ENCODE data around the gene FSD2.

The FSD2 gene

DNA sequence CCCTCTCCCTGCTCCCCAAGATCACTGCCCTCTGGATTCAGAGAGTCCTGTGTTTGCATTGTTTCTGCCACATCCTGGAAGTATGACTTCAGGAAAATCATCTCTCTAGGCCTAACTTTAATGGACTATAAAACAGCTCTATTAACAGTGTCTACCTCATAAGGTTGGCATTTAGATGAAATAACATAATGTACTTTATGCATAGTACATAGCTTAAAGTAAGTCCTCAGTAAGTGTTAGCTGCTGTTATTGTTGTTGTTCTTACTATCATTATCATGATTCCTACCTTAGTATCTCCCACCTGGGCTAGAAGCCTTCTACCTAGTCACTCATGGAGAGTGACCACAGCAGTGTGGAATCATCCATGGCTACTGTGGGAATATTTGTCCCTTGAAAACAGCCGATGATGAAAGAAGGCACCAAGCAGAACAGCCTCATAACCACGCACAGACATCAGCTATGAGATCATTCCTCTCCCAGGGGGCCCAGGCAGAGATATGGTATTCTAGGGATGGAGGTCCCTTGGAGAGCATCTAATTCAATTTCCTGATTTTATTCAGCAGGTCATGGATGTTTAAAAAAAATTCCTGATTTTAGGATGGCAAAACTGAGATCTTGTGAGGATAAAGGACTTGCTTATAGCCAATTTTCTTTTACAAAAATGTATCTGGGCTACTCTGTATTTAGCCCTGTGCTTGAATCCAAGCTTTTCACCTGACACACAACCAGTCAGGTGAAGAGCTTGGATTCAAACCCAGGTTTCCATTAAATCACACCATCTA is 1.9 kb downstream of the FSD2 start:
- H3K27me3 ChIP-seq (ENCODE audit: insufficient read depth, insufficient read length): peaks cover 18% of the 10 kb centered on the region
- no peaks in the 10 kb centered on the region for H3K36me3 ChIP-seq (ENCODE audit: insufficient read depth, insufficient read length, low read length)
- no peaks in the 10 kb centered on the region for H3K9me3 ChIP-seq (ENCODE audit: insufficient read depth, low read length)
- DNase-seq (ENCODE audit: low read depth, low spot score): no peak
- H3K4me3 ChIP-seq (ENCODE audit: insufficient read length, low read depth): no peak overlapping the region
- TF ChIP-seq SUZ12 (IDR thresholded peaks at IDR 0.05; ENCODE audit: extremely low read depth, insufficient read depth, insufficient read length) (no peak), YY1 (IDR thresholded peaks at IDR 0.05; ENCODE audit: insufficient read depth, insufficient read length) (no peak), ZNF274 (IDR thresholded peaks at IDR 0.05; ENCODE audit: low read depth, low read length) (no peak)
- no peak overlapping the region for H3K9ac ChIP-seq (ENCODE audit: insufficient read length, low read depth)
- H3K4me1 ChIP-seq (ENCODE audit: insufficient read depth, insufficient read length): peaks cover 2% of the 10 kb centered on the region

DNA sequence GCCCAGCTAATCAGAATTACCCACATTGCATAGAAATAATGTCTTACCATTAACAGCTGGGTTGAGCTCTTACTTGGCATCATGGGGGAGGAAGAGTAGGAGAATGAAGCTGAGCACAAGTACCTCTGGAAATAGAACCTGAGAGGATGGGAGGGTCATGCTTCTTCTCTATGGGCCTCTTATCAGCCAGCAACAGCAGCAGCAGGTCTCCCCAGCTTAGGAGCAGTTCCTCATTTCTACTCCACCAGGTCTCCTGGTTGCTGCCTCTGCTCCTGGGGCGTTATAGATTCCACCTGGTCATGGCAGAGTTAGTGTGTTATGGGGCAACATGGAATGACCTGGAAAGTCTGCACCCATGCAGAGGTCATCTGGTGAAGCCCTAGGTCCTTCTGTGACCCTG is 3.4 kb downstream of the FSD2 start:
- no peaks in the 10 kb centered on the region for H3K9me3 ChIP-seq (ENCODE audit: insufficient read depth, low read length)
- no peak for TF ChIP-seq YY1 (IDR thresholded peaks at IDR 0.05; ENCODE audit: insufficient read depth, insufficient read length)
- TF ChIP-seq SUZ12 (IDR thresholded peaks at IDR 0.05; ENCODE audit: extremely low read depth, insufficient read depth, insufficient read length): no peak
- no peak for TF ChIP-seq ZNF274 (IDR thresholded peaks at IDR 0.05; ENCODE audit: low read depth, low read length)

DNA sequence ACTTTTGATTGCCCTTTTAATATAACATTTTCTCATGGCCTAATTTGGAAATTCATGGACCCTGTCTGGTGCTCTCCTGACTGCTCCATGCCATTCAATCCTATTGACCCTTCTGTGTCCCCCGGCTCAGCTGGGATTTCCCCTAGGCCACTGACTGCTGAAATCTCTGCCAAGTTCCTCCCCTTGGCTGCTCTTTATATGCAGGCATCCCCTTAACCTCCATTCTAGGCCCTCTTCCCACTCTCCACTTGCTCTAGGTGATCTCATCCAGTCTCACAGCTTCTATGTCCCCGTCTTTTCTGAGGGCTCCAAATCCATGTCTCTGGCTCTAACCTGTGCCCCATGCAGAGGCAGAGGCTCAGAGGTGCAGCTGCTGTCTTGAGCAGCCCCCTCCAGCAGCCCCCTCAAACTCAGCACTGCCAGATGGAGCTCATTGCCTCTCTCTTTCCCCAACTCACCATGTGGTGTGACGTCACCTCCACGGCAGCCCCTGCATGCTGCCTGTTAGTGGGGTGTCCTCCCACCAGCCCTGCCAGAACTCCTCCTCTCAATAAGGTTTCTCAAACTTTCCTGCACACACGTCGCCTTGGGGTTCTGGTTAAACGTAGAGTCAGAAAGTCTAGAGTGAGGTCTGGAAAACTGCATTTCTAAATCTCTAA is 6.6 kb downstream of the FSD2 start:
- DNase-seq (ENCODE audit: low read depth, low spot score): no peak
- Histone ChIP-seq H3K9me3 (ENCODE audit: insufficient read depth, low read length) (no peaks in the 10 kb centered on the region), H3K27me3 (ENCODE audit: insufficient read depth, insufficient read length) (peaks cover 18% of the 10 kb centered on the region), H3K4me1 (ENCODE audit: insufficient read depth, insufficient read length) (peaks cover 2% of the 10 kb centered on the region), H3K36me3 (ENCODE audit: insufficient read depth, insufficient read length, low read length) (no peaks in the 10 kb centered on the region), H3K4me3 (ENCODE audit: insufficient read length, low read depth) (no peak overlapping the region), H3K9ac (ENCODE audit: insufficient read length, low read depth) (no peak overlapping the region)
- TF ChIP-seq ZNF274 (IDR thresholded peaks at IDR 0.05; ENCODE audit: low read depth, low read length) (no peak), YY1 (IDR thresholded peaks at IDR 0.05; ENCODE audit: insufficient read depth, insufficient read length) (no peak), SUZ12 (IDR thresholded peaks at IDR 0.05; ENCODE audit: extremely low read depth, insufficient read depth, insufficient read length) (no peak)

More for the DNA sequence above, 3.4 kb downstream of the FSD2 start:
- no peaks in the 10 kb centered on the region for H3K36me3 ChIP-seq (ENCODE audit: insufficient read depth, insufficient read length, low read length)
- peaks cover 2% of the 10 kb centered on the region for H3K4me1 ChIP-seq (ENCODE audit: insufficient read depth, insufficient read length)
- no peak for DNase-seq (ENCODE audit: low read depth, low spot score)
- H3K4me3 ChIP-seq (ENCODE audit: insufficient read length, low read depth): no peak overlapping the region
- peaks cover 18% of the 10 kb centered on the region for H3K27me3 ChIP-seq (ENCODE audit: insufficient read depth, insufficient read length)
- H3K9ac ChIP-seq (ENCODE audit: insufficient read length, low read depth): no peak overlapping the region

DNA sequence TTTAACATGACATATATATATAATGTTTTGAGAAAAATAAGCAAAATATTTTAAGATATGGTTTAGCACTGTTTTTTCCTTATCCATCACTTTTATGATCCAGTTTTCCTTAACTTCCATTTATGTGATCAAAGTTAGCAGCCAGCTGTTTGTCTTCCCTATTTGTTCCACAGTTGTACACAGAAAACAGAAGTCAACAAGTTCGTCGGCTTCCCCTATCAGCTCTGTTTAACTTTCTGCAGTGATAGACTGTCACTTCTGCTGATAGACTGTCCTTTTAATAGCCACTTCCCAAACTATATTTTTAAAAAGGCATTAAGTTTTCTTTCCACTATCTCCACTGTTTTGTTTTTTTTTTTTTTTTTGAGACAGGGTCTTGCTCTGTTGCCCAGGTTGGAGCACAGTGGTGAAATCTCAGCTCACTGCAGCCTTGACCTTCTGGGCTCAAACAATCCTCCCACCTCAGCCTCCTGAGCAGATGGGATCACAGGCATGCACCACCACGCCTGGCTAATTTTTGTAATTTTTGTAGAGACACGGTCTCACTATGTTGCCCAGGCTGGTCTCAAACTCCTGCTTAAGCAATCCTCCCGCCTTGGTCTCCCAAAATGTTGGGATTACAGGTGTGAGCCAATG is 7.2 kb downstream of the FSD2 start:
- no peak overlapping the region for H3K9ac ChIP-seq (ENCODE audit: insufficient read length, low read depth)
- no peaks in the 10 kb centered on the region for H3K36me3 ChIP-seq (ENCODE audit: insufficient read depth, insufficient read length, low read length)
- no peak for TF ChIP-seq ZNF274 (IDR thresholded peaks at IDR 0.05; ENCODE audit: low read depth, low read length)
- TF ChIP-seq SUZ12 (IDR thresholded peaks at IDR 0.05; ENCODE audit: extremely low read depth, insufficient read depth, insufficient read length): no peak
- no peak for TF ChIP-seq YY1 (IDR thresholded peaks at IDR 0.05; ENCODE audit: insufficient read depth, insufficient read length)
- no peaks in the 10 kb centered on the region for H3K9me3 ChIP-seq (ENCODE audit: insufficient read depth, low read length)
- no peak for DNase-seq (ENCODE audit: low read depth, low spot score)
- H3K27me3 ChIP-seq (ENCODE audit: insufficient read depth, insufficient read length): peaks cover 18% of the 10 kb centered on the region
- peaks cover 2% of the 10 kb centered on the region for H3K4me1 ChIP-seq (ENCODE audit: insufficient read depth, insufficient read length)
- no peak overlapping the region for H3K4me3 ChIP-seq (ENCODE audit: insufficient read length, low read depth)

DNA sequence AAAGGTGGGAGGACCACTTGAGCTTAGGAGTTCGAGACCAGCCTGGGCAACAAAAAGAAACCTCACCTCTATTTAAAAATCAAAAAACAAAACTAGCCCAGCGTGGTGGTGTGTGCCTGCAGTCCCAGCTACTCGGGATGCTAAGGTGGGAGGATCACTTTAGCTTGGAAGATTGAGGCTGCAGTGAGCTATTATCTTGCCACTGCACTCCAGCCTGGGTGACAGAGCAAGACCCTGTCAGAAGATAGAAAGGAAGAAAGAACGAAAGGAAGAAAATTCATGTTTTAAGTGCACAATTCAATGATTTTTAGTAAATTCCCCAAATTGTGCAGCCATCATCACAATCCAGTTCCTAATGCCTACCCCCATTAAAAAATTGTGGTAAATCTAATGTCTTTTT is 7.8 kb downstream of the FSD2 start:
- Histone ChIP-seq H3K36me3 (ENCODE audit: insufficient read depth, insufficient read length, low read length) (no peaks in the 10 kb centered on the region), H3K4me1 (ENCODE audit: insufficient read depth, insufficient read length) (peaks cover 2% of the 10 kb centered on the region), H3K9ac (ENCODE audit: insufficient read length, low read depth) (no peak overlapping the region), H3K4me3 (ENCODE audit: insufficient read length, low read depth) (no peak overlapping the region), H3K9me3 (ENCODE audit: insufficient read depth, low read length) (no peaks in the 10 kb centered on the region), H3K27me3 (ENCODE audit: insufficient read depth, insufficient read length) (peaks cover 18% of the 10 kb centered on the region)
- TF ChIP-seq ZNF274 (IDR thresholded peaks at IDR 0.05; ENCODE audit: low read depth, low read length) (no peak), SUZ12 (IDR thresholded peaks at IDR 0.05; ENCODE audit: extremely low read depth, insufficient read depth, insufficient read length) (no peak), YY1 (IDR thresholded peaks at IDR 0.05; ENCODE audit: insufficient read depth, insufficient read length) (no peak)
- no peak for DNase-seq (ENCODE audit: low read depth, low spot score)

DNA sequence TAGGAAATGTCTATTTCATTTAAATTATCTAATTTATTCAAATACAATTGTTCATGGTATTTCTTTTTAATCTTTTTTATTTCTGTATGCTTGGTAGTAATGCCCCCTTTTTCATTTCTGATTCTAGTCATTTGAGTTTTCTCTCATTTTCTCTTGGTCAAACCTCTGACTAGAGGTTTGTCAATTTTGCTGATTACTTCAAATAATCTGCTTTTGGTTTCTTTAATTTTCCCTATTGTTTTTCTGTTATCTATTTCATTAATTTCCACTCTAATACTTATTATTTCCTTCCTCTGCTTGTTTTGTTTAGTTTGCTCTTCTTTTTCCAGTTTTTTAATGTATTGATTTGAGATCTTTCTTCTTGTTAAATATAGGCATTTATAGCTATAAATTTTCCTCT is 12.1 kb downstream of the FSD2 start:
- H3K36me3 ChIP-seq (ENCODE audit: insufficient read depth, insufficient read length, low read length): no peaks in the 10 kb centered on the region
- no peaks in the 10 kb centered on the region for H3K9me3 ChIP-seq (ENCODE audit: insufficient read depth, low read length)
- no peak for TF ChIP-seq ZNF274 (IDR thresholded peaks at IDR 0.05; ENCODE audit: low read depth, low read length)
- TF ChIP-seq SUZ12 (IDR thresholded peaks at IDR 0.05; ENCODE audit: extremely low read depth, insufficient read depth, insufficient read length): no peak
- no peak for TF ChIP-seq YY1 (IDR thresholded peaks at IDR 0.05; ENCODE audit: insufficient read depth, insufficient read length)
- H3K4me3 ChIP-seq (ENCODE audit: insufficient read length, low read depth): no peak overlapping the region
- no peaks in the 10 kb centered on the region for H3K27me3 ChIP-seq (ENCODE audit: insufficient read depth, insufficient read length)
- no peaks in the 10 kb centered on the region for H3K4me1 ChIP-seq (ENCODE audit: insufficient read depth, insufficient read length)
- no peak overlapping the region for H3K9ac ChIP-seq (ENCODE audit: insufficient read length, low read depth)
- DNase-seq (ENCODE audit: low read depth, low spot score): no peak

DNA sequence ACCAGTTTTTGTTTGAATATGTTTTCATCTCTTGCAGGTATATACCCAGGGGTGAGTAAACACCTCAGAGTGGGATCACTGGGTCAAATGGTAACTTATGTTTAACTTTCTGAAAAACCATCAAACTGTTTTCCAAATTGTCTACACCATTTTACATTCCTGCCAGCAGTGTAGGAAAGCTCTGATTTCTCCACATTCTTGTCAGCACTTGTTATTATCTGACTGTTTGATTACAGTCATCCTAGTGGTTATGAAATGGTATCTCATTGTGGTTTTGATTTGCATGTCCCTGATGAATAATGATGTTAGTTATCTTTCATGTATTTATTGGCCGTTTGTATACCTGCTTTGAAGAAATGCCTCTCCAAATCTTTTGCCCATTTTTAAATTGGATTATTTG is 13.8 kb downstream of the FSD2 start:
- Histone ChIP-seq H3K4me3 (ENCODE audit: insufficient read length, low read depth) (no peak overlapping the region), H3K27me3 (ENCODE audit: insufficient read depth, insufficient read length) (no peaks in the 10 kb centered on the region), H3K9me3 (ENCODE audit: insufficient read depth, low read length) (no peaks in the 10 kb centered on the region), H3K9ac (ENCODE audit: insufficient read length, low read depth) (no peak overlapping the region), H3K36me3 (ENCODE audit: insufficient read depth, insufficient read length, low read length) (no peaks in the 10 kb centered on the region), H3K4me1 (ENCODE audit: insufficient read depth, insufficient read length) (no peaks in the 10 kb centered on the region)
- TF ChIP-seq SUZ12 (IDR thresholded peaks at IDR 0.05; ENCODE audit: extremely low read depth, insufficient read depth, insufficient read length) (no peak), YY1 (IDR thresholded peaks at IDR 0.05; ENCODE audit: insufficient read depth, insufficient read length) (no peak), ZNF274 (IDR thresholded peaks at IDR 0.05; ENCODE audit: low read depth, low read length) (no peak)
- DNase-seq (ENCODE audit: low read depth, low spot score): no peak

Measured in NT2/D1 (cell line).